Esophagus muscularis mucosa (tissue), 4 donors: Measurements from ENCODE around the gene MBOAT2. TPM values are rescaled to one million over a fixed set of nuclear protein-coding genes. Genes with fewer than 3 reads are reported as not detected.

Experiments
- DNase-seq: peaks from one replicate; pipeline ENCODE4 v3.0.0-alpha.2; 2017; ENCODE audit errors: extremely low spot score
- H3K27ac ChIP-seq, 4 donors: fragments of 200-600 bp; sonication (generic); replicated peaks in 1 of 4; 1 replicate in 3 of 4; 2 replicates in 1 of 4; pipeline ENCODE4 v1.5.1; 2016 to 2019; ENCODE audit warnings: mild to moderate bottlenecking in 1 of 4
- H3K27me3 ChIP-seq, 4 donors: fragments of 200-600 bp; sonication (generic); one replicate each; pipeline versions ENCODE4 v1.5.1 to v1.6.0; 2016 to 2019
- H3K36me3 ChIP-seq, 4 donors: fragments of 200-600 bp; sonication (generic); one replicate each; pipeline ENCODE4 v1.5.1; 2016 to 2019
- H3K4me1 ChIP-seq, 4 donors: fragments of 200-600 bp; sonication (generic); one replicate each; pipeline ENCODE4 v1.5.1; 2016 to 2019
- H3K4me3 ChIP-seq, 4 donors: fragments of 200-600 bp; sonication (generic); 1 replicate in 2 of 4; 2 replicates in 2 of 4; pipeline ENCODE4 v1.5.1; 2016 to 2019; ENCODE audit warnings: mild to moderate bottlenecking in 4 of 4, moderate library complexity in 1 of 4
- H3K9me3 ChIP-seq, 4 donors: fragments of 200-600 bp; sonication (generic); 1 replicate in 3 of 4; 2 replicates in 1 of 4; pipeline ENCODE4 v1.5.1; 2016 to 2019
- EP300 ChIP-seq: sonication (generic); formaldehyde crosslinking; IDR thresholded peaks from one replicate; pipeline ENCODE4 v1.6.1; 2017; ENCODE audit warnings: antibody characterized with exemption
- POLR2A ChIP-seq: fragments of 450-650 bp; IDR thresholded peaks from one replicate; pipeline ENCODE4 v1.6.1; 2017; ENCODE audit warnings: antibody characterized with exemption, moderate library complexity, mild to moderate bottlenecking, low read depth
- POLR2AphosphoS5 ChIP-seq, 2 donors: sonication (generic); formaldehyde crosslinking; IDR thresholded peaks; one replicate each; pipeline ENCODE4 v1.6.1; 2017; ENCODE audit warnings: antibody characterized with exemption in 2 of 2
- WGBS: methylation state at CpG from one replicate; pipeline ENCODE4 v1.1.5; 2018; 5-methylcytosine and 5-hydroxymethylcytosine counted together
- intact Hi-C: fragments of 100-400 bp; cut with DNase I; formaldehyde crosslinking; loops from one replicate; pipeline ENCODE4 v1.15.1; 2023
- total RNA-seq, 4 donors: library from RNA; depleted of rRNA; stranded (reverse); fragments of >200 nt; gene quantifications; one replicate each; pipeline versions ENCODE4 v1.1.0 to v1.2.1, GENCODE V29; 2016
- TF ChIP-seq, protein P1 (sequence below), 3 experiments: fragments of 200-600 bp in 2 of 3; fragments of 450-650 bp in 1 of 3; sonication (generic) in 2 of 3; IDR thresholded peaks; one replicate each; pipeline ENCODE4 v1.5.1; 2017 to 2019; ENCODE audit warnings: antibody characterized with exemption in 3 of 3, mild to moderate bottlenecking in 2 of 3, moderate library complexity in 1 of 3

Gene MBOAT2
- total RNA-seq, 4 donors from 2014 or later, result 14.1 to 19.9 (median 17.0) TPM

DNA sequence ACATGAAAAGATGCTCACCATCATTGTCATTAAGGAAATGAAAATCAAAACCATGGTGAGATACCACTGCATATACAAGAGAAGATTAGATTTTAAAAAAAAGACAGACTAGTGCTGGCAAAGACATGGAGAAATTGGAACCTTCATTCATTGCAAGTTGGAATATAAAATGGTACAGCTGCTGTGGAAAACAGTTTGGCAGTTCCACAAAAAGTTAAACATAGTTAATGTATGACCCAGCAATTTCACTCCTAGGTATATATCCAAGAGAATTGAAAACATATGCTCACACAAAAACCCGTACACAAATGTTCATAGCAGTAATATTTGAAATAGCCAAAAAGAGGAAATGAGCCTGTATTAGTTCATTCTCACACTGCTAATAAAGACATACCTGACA is 33.7 kb upstream of the MBOAT2 start:
- Histone ChIP-seq H3K4me3 (no peak overlapping the region), H3K27ac (no peak overlapping the region)

DNA sequence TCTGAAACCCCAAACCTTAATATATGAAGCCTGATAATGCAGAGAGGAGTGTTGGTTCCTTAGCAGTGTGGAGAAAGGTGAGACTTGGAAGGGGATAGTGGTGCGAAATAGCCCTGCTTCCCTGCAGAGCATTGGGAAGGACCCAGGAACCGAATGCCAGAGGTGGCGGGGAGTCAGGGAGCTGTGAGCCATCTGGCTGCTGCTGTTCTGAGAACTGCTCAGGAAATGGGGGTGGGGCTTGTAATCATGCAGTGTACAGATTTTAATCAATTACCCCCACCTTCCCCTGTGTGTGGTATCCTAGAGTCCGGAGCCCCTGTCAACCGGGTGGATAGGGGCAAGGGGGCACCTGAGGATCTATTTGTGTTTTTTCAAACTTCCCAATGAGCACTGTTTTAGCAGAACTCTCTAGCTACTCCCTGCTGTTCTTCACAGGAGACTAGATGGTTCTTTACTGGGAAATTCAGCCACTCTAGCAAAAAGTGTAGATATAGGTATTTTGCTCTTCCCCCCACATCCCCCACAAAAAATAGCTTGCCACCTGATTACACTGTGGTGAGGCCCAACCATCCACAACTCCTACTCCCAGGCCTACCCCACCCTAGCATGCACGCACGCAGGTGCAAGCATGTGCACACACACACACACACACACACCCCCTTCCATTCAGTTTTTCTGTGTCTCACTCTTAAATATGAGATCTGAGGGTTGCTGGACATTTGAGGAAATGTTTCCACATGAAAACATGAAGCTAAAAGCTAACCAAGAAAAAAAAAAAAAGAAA is 30.1 kb upstream of the MBOAT2 start:
- Histone ChIP-seq H3K36me3 (no peaks in the 10 kb centered on the region), H3K27ac (no peak overlapping the region), H3K4me1 (peaks cover 0 to 25% (median 0%) of the 10 kb centered on the region in 4 donors), H3K4me3 (no peak overlapping the region), H3K27me3 (no peaks in the 10 kb centered on the region), H3K9me3 (peaks cover 0 to 6% (median 4%) of the 10 kb centered on the region in 4 donors)
- intact Hi-C loops, result no loop called here
- WGBS, result 74% methylated on average over 7 of the region's 7 CpGs
- no peak for TF ChIP-seq EP300
- TF ChIP-seq POLR2A, result no peak
- TF ChIP-seq, protein P1, sequence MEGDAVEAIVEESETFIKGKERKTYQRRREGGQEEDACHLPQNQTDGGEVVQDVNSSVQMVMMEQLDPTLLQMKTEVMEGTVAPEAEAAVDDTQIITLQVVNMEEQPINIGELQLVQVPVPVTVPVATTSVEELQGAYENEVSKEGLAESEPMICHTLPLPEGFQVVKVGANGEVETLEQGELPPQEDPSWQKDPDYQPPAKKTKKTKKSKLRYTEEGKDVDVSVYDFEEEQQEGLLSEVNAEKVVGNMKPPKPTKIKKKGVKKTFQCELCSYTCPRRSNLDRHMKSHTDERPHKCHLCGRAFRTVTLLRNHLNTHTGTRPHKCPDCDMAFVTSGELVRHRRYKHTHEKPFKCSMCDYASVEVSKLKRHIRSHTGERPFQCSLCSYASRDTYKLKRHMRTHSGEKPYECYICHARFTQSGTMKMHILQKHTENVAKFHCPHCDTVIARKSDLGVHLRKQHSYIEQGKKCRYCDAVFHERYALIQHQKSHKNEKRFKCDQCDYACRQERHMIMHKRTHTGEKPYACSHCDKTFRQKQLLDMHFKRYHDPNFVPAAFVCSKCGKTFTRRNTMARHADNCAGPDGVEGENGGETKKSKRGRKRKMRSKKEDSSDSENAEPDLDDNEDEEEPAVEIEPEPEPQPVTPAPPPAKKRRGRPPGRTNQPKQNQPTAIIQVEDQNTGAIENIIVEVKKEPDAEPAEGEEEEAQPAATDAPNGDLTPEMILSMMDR (IDR thresholded peaks at IDR 0.05), result no peak
- no peak for TF ChIP-seq POLR2AphosphoS5 (IDR thresholded peaks at IDR 0.05)
- no peak for DNase-seq

More for the DNA sequence above, 33.7 kb upstream of the MBOAT2 start:
- Histone ChIP-seq H3K36me3 (no peaks in the 10 kb centered on the region), H3K9me3 (peaks cover 0 to 10% (median 6%) of the 10 kb centered on the region in 4 donors), H3K27me3 (no peaks in the 10 kb centered on the region), H3K4me1 (peaks cover 0 to 10% (median 0%) of the 10 kb centered on the region in 4 donors)
- 28% methylated on average over 1 of the region's 1 CpG for WGBS
- no peak for DNase-seq
- intact Hi-C loops, result no loop called here
- TF ChIP-seq, protein P1 (IDR thresholded peaks at IDR 0.05), result no peak

DNA sequence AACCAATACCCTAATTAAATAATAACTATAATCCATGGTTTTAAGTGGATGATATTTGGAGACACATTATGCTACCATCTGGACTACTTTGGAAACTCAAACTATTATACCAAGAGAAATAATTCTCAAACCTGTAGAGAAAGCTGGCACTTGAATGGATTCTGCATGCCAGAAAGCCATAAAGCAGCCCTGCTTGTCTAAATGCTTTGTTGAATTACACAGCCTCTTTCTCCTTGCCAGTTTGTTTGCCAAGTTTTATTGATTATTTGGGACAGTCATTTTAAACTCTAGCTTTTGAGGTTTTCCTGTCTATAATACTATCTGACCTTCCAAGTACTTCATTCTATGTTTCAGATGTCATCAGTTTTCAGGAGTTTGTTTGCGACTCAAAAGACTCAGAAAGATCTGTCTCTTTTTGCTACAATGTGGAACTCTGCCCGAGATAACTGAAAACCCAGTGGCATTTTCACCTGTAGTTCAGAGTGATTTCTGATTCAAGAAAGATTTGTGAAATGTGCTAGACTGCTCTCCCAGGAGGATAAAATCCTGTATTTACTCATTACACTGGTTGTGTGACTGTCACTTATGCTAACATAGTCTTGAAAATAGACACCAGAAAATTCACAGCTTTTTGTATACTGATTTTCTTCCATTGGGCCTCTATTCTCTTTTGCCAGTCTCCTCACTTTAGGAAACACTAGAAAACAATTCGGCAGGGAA is 29.2 kb upstream of the MBOAT2 start:
- H3K4me1 ChIP-seq, result peaks cover 0 to 25% (median 0%) of the 10 kb centered on the region in 4 donors
- H3K27me3 ChIP-seq, result no peaks in the 10 kb centered on the region
- TF ChIP-seq, protein P1 (IDR thresholded peaks at IDR 0.05), result no peak
- TF ChIP-seq POLR2AphosphoS5 (IDR thresholded peaks at IDR 0.05) (no peak), EP300 (no peak), POLR2A (no peak)
- intact Hi-C loops, result no loop called here
- no peaks in the 10 kb centered on the region for H3K36me3 ChIP-seq
- H3K9me3 ChIP-seq, result no peaks in the 10 kb centered on the region
- 74% methylated on average over 3 of the region's 3 CpGs for WGBS
- H3K4me3 ChIP-seq, result no peak overlapping the region
- H3K27ac ChIP-seq, result no peak overlapping the region
- no peak for DNase-seq

DNA sequence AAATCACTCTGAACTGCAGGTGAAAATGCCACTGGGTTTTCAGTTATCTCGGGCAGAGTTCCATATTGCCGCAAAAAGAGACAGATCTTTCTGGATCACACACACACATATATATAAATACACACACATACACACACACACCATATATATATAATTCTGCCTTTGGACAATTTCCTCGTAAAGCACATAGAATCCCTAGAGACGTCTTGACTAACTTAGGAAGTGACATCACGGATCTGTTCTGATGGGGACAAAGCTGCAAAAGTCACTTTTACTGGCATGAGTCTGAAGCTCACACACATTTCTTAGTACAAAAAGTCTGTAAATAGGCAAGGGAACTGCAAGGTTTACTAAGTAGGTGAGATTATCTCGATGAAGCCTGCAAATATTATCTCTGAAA is 28.6 kb upstream of the MBOAT2 start:
- Histone ChIP-seq H3K4me1 (peaks cover 0 to 25% (median 0%) of the 10 kb centered on the region in 4 donors), H3K27ac (no peak overlapping the region), H3K27me3 (no peaks in the 10 kb centered on the region), H3K4me3 (no peak overlapping the region), H3K9me3 (no peaks in the 10 kb centered on the region), H3K36me3 (no peaks in the 10 kb centered on the region)
- DNase-seq, result no peak
- intact Hi-C loops, result no loop called here
- TF ChIP-seq, protein P1 (IDR thresholded peaks at IDR 0.05), result no peak
- TF ChIP-seq POLR2AphosphoS5 (IDR thresholded peaks at IDR 0.05) (no peak), POLR2A (no peak), EP300 (no peak)
- 92% methylated on average over 6 of the region's 6 CpGs for WGBS
